PC-3 (cell line): ENCODE results near the gene PSMD10.

Source experiments
- EZH2 ChIP-seq: fragments of 300-600 bp; sonication (generic); IDR thresholded peaks from one replicate; pipeline ENCODE4 v1.6.1; 2017; ENCODE audit warnings: antibody characterized with exemption, mild to moderate bottlenecking, low read length; ENCODE audit not compliant: unreplicated experiment
- TF ChIP-seq, protein P1 (sequence below): fragments of 300-600 bp; sonication (generic); conservative IDR thresholded peaks from 2 replicates; pipeline ENCODE4 v1.5.1; 2017; ENCODE audit warnings: antibody characterized with exemption, low read depth, mild to moderate bottlenecking, low read length

DNA sequence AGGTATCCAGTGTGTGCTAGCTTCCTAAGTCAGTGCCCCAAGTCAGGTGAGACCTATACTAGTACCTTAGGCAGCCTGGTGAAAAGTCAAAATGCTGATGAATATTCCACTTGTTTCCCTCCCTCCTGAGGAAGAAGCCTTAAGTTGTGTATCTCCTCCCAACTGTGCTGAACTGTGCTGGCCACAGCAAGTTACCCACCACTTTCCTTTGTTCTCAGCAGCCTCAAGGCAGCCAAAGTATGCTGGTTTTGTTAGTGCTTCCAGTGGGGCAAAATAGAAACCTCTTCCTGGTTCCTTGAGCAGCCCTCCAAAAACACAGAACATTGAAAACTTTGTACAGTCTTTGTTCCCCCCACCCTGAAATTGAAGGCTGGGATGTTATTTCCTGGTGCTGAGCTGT, 14.1 kb upstream of the PSMD10 start:
- TF ChIP-seq EZH2 = no peak
- TF ChIP-seq, protein P1, sequence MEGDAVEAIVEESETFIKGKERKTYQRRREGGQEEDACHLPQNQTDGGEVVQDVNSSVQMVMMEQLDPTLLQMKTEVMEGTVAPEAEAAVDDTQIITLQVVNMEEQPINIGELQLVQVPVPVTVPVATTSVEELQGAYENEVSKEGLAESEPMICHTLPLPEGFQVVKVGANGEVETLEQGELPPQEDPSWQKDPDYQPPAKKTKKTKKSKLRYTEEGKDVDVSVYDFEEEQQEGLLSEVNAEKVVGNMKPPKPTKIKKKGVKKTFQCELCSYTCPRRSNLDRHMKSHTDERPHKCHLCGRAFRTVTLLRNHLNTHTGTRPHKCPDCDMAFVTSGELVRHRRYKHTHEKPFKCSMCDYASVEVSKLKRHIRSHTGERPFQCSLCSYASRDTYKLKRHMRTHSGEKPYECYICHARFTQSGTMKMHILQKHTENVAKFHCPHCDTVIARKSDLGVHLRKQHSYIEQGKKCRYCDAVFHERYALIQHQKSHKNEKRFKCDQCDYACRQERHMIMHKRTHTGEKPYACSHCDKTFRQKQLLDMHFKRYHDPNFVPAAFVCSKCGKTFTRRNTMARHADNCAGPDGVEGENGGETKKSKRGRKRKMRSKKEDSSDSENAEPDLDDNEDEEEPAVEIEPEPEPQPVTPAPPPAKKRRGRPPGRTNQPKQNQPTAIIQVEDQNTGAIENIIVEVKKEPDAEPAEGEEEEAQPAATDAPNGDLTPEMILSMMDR = no peak
